HG03575 (cell line): ENCODE results near the gene MLLT6.

Experiments
- ATAC-seq: cut with Tn5 transposase; IDR thresholded peaks from one replicate; pipeline ENCODE4 v1.9.1; 2021; ENCODE audit not compliant: unreplicated experiment, insufficient number of reproducible peaks, low FRiP score; ENCODE audit errors: extremely low read depth

The MLLT6 gene

DNA sequence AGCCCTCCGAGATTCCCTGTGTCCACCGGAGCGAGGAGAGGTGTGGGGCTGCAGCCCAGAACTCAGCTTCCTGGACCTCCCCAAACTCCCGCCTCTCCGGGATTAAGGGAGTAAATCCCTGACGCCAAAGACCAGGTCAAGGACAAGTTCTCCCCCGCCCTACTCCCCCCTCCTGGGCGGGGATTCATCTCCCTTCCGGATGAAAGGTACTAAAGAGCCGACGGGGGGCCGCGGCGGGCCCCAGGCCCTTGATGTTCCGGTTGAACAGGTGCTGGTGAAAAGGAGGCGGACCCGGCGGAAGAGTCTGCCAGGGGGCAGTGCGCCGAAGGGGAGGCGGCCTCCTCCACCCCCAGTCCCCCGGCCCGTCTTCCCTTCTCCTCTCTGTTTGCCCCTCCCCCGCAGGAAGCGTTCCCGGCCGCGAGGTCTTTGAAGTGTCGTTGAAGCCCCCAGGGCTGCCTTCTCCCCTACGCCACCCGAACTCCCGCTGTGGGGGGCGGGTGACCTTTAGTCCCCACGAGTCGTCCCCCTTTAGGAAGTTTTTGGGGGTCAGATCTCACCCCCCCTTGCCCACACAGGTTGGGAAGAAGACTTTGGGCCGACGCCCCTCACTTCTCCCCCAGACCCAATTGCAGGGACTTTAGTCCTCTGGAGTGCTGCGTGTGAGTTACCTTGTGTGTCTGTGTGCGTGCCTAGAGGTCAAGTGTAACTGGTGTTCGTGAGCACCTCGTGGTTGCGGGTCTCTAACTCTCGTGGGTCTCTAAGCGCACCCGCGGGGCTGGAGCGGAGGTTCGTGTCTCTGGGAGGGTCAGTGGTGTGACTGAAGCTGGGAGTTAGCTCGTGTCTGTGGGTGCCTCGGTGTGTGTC, 1.1 kb upstream of the MLLT6 start:
- no peak for ATAC-seq

DNA sequence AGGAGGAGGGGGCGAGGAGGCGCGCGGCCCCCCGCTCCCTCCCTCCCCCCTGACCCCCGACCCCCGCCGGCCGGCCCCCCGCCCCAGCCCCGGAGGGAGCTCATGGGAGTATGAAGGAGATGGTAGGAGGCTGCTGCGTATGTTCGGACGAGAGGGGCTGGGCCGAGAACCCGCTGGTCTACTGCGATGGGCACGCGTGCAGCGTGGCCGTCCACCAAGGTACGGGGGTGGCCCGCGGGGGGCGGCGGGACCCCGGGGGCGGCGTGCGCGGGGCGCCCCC, 390 bp downstream of the MLLT6 start:
- no peak for ATAC-seq

DNA sequence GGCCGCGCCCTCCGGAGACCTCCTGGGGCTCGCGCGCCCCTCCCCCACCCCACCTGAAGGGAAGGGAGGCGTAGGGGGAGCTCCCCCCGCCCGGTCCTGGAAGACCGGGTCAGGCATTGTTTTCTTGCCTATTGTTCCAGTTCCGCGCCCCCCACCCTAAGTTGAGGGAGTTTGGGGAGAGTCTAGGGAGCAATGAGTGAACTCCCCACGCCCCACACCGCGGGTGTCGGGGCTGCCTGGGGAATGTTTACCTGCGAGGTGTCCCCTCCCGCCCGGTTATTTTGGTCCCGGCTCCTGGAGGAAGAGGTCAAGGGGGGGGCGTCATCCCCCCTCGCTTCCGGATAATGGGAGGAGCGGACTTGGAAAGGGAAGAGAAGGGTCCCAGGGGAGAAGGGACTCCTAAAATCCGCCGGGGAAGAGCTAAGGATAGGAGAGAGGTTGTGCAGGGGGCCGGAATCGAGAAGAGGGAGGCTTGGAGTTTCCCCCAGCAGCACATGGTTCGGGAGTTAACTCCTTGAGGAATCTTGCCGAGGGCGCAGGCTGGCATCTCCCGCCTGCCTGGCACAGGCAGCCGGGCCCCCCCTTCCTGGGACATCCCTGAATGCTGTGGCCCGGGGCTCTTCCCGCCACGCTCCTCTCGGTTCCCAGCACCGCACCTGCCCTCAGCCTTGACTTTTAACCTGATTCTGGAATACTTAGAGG, 881 bp downstream of the MLLT6 start:
- ATAC-seq = no peak

DNA sequence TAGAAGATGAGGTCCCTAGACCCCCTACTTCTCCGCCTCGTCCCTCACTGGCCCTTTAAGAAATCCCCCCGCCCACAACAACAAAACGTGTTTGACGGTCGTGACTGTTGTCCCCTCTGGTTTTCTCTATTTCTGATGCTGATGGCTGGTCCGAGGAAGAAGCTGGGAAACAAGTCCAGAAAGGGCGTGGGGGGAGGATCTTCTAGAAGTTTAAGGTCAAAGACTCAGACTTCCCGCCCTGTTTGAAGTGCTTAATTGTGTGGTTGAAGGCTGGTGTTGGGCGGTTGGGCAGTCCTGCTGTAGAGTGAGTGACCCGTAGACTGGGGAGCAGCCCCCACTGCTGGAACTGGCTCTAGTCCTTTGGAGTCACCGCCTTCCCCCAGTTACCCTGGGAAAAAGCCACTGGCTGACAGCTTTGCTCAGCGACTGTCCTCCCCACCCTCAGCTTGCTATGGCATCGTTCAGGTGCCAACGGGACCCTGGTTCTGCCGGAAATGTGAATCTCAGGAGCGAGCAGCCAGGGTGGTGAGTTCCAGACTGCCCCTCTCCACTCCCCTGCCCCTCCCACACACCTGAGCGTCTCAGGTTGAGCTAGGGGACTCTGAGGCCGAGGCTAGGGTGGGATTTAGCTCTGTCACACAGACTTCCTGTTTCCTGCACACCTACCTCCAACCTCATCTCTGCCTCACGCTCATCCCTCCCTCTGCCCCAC, 1.6 kb downstream of the MLLT6 start:
- no peak for ATAC-seq

DNA sequence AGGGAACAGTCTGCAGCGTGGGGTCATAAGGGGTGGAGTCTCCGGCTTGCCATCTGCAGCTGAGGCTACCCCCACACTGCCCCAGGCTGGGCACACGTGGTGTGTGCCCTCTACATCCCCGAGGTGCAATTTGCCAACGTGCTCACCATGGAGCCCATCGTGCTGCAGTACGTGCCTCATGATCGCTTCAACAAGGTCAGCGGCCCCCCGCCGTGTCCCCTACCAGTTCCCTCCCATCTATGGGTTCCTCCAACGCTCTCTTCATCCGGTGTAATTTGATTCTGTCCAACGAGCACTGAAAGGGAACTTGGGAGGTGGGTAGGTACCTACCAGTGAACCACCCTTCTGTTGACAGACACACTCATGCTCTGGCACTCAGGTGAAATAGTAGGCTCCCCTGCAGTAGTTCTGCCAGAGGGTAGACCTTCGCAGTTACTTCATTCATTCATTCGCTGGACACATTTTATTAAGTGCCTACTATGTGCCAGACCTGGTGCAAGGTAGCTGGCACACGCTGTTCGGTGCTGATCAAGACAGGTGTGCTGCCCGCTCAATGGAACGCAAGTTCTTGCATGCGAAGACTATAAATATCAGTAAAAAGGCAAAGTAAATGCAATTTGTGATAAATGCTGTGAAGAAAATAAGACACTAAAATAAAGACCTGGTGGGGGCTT, 2.7 kb downstream of the MLLT6 start:
- no peak for ATAC-seq

DNA sequence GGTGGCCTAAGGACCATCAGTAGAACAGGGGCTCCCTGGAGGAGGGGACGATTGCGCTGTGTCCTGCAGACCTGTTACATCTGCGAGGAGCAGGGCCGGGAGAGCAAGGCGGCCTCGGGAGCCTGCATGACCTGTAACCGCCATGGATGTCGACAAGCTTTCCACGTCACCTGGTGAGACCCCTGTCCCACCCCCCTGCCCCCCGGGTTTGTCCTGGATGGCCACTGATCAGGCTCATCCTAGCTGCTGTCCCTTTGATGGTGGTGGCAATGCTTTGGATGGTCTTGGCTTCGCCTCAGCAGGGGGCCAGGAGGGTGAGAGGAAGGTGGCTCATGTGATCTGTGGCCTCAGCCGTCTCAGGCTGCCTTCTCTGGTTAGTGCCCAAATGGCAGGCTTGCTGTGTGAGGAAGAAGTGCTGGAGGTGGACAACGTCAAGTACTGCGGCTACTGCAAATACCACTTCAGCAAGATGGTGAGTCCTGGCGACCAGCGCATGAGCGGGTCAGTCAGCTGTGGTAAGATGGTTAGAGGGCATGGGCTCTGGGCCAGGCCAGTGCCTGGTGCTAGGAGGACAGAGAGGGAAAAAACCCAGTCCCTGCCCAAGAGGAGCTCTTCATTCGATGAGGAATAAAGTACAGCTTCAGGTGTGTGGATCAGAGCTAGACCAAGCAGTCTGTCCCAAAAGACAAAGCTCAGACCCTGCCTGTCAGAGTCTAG, 4.2 kb downstream of the MLLT6 start:
- no peak for ATAC-seq

DNA sequence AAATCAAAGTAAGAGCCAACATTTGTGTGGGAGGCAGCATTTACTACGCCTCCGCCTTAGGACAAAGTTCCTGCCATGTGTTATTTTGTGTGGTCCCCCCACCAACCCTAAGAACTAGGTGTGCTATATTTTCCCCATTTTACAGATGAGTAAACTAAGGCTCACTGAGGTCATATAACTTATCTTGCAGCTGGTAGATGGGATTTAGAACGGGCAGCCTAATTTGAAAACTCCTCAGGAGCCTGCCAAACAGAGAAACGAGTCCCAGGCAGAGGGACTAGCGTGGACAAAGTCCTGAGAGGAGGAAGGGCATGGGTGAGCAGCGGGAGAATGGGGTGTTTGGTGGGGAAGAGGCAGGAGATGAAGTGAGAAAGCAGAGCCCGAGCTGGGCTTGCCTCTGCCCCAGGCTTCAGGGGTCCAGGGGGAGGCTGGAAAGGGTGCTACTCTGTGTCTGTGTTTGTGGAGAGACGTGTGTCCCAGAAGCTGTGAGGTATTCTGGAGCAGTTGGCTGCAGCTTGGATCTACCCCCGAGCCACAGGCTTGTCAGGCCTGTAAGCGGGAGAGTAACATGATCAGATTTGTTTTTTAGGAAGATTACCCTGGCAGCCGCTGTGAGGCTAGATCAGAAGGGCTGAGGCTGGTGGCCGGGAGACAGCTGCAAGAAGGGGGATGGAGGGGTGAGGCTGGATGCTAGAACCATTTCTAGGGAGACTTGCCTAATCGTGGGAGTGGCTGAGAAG, 5.0 kb downstream of the MLLT6 start:
- ATAC-seq = no peak

DNA sequence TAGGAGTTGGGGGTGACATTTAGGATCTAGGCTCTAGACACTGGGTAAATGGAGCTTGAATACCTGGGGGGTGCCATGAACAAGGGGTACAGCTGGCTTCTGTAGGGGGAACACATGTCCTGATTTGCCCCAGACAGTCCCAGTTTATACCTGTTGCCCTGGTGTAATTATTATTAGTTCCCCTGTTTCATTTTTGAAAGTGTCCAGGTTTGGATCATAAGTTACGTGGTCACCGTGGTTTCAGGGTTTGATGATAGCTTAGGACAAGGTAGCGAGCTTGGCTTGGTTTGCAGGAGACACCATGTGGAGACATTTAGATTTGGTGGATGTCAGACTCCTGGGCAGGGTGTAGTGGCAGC, 5.5 kb downstream of the MLLT6 start:
- no peak for ATAC-seq

DNA sequence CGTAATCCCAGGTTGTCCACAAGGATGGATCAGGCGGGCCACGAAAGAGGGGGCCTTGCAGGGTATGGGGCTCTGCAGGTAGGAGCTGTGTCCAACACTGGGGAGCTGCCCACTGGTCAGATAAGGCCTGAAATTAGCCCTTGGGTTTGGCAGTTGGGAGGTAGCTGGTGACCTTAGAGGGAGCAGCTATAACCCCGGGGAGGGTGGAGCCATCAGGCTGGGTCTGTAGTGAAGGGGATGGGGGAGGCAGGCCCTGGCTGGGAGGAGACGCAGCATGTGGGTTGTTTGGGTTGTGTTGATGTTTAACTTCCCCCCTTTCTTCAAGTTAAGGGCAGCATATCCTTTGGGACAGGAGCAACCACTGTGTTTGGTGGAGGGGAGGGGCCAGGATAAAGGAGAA, 5.9 kb downstream of the MLLT6 start:
- ATAC-seq = no peak

DNA sequence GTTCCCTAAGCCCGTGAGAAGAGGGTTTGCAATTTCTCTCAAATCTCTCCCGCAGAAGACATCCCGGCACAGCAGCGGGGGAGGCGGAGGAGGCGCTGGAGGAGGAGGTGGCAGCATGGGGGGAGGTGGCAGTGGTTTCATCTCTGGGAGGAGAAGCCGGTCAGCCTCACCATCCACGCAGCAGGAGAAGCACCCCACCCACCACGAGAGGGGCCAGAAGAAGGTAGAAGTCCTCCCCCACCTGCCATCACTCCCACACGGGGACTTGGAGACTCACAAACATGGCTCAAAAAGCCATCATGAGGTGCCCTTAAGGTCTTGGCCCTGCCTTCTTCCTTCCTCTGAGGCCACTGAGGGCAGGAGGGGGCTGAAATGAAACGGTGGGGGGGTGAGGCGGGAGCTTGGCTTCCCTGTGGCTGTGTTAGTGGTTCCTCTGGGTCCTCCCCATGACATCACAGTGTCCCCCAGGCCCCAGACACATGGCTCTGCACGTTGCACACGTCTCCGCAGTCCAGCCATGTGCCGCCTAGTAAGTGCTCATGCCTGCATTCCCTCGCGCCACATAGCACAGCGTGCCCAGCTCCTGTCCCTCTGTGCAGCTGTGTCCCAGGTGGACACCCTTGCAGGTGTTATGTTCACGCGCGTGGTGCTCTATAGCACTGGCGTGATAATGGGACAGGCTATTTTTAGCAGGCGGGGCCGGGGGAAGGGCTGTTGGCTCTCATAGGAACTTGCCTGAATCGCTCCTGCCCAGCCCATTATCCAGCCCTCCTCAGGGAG, 6.9 kb downstream of the MLLT6 start:
- no peak for ATAC-seq

DNA sequence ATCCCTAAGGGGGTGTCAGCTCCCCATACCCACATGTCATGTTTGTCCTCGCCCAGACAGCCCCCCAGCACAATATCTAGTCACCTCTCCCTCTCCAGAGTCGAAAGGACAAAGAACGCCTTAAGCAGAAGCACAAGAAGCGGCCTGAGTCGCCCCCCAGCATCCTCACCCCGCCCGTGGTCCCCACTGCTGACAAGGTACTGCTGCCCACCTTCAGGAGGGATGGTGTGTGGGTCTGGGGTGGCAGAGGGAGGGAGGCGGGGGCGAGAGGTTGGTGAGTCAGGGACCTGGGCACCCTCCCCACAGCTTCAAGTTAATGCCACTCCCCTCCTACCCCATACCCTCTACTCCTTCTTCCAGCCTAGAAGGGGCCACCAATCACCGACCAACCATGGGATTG, 7.5 kb downstream of the MLLT6 start:
- no peak for ATAC-seq

DNA sequence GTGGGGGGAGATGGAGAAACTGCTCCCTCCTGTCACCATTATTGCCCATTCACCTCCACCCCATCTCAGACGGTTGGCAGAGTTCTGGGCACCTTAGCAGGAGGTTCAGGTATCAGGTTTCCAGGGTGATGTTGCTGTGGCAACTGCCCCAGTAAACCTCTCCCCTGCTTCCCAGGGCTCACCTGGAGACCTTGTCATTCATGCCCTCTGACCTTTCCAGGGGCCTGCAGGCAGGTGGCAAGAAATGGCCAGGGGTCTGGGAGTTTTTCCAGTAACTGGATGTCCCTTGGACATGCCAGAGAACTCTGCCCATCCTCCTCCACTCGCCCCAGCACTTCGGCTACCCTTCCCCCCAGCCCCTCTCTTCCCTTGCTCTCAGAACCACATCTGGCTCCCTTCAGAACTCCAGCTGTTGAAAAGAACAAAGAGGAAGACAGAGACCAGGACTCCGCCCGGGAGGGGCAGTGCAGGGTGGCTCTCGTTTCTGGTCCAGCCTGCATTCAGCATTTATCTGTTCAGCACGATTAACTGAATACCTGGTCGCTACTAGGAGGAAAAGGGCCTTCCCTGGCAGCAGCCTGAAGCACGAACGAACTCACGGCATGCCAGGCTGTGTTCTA, 8.5 kb downstream of the MLLT6 start:
- ATAC-seq = no peak

DNA sequence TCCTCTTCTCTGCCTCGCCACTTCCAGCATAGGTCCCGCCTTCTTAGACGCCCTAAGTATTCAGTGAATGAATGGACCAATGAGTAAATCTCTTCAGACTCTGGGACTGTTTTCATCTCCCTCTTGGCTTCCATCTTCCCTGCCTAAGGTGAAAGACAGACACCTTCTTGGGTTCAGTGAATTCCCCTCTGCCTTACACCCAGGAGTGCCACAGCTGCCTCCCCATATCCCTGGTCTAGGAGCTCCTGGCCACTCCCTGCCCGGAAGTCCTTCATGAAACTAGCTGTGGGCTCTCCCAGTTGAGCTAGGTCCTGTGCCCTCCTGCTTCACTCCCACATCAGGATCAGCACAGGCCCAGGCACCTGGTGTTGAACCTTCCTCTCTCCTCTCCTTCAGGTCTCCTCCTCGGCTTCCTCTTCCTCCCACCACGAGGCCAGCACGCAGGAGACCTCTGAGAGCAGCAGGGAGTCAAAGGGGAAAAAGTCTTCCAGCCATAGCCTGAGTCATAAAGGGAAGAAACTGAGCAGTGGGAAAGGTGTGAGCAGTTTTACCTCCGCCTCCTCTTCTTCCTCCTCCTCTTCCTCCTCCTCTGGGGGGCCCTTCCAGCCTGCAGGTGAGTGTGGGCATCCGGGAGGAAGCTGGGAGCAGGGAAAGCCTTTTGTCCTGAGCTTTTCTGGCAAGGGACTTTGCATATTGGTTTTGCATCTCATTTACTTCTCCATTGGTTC, 10.3 kb downstream of the MLLT6 start:
- ATAC-seq = no peak

DNA sequence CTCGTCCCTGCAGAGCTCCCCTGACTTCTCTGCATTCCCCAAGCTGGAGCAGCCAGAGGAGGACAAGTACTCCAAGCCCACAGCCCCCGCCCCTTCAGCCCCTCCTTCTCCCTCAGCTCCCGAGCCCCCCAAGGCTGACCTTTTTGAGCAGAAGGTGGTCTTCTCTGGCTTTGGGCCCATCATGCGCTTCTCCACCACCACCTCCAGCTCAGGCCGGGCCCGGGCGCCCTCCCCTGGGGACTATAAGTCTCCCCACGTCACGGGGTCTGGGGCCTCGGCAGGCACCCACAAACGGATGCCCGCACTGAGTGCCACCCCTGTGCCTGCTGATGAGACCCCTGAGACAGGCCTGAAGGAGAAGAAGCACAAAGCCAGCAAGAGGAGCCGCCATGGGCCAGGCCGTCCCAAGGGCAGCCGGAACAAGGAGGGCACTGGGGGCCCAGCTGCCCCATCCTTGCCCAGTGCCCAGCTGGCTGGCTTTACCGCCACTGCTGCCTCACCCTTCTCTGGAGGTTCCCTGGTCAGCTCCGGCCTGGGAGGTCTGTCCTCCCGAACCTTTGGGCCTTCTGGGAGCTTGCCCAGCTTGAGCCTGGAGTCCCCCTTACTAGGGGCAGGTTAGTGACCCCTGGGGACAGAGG, 11.4 kb downstream of the MLLT6 start:
- no peak for ATAC-seq

DNA sequence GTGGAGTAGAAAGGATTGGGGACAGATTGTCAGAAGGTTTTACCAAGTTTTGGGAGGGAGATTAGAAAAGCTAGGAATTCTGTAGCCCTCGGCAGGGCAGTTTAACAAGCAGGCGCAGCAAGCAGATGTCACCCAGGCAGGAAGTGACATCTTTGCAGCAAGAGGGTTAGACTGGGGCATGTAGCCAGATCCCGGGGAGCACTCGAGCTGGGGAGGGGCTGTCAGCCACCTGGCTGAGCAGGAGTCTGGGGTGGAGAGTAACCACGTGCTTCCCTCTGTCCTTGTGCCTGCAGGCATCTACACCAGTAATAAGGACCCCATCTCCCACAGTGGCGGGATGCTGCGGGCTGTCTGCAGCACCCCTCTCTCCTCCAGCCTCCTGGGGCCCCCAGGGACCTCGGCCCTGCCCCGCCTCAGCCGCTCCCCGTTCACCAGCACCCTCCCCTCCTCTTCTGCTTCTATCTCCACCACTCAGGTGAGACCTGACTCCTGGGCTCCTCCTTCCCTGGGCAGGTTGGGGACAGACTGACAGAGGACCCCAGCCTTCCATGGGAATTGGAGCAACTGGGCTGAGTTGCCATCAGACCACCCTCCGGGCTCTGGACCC, 12.2 kb downstream of the MLLT6 start:
- no peak for ATAC-seq
